WI38 (cell line): Measurements from ENCODE around the gene BPIFB3.

Source experiments
- H3K4me3 ChIP-seq: 2 replicates; pipeline ENCODE4 v1.5.1; 2011; ENCODE audit warnings: low read depth, mild to moderate bottlenecking, control low read depth, low read length
- TF ChIP-seq, protein P1 (sequence below): IDR thresholded peaks from 2 replicates; pipeline ENCODE4 v1.5.1; 2012; ENCODE audit warnings: low read depth, mild to moderate bottlenecking, control low read depth, low read length

The BPIFB3 gene

DNA sequence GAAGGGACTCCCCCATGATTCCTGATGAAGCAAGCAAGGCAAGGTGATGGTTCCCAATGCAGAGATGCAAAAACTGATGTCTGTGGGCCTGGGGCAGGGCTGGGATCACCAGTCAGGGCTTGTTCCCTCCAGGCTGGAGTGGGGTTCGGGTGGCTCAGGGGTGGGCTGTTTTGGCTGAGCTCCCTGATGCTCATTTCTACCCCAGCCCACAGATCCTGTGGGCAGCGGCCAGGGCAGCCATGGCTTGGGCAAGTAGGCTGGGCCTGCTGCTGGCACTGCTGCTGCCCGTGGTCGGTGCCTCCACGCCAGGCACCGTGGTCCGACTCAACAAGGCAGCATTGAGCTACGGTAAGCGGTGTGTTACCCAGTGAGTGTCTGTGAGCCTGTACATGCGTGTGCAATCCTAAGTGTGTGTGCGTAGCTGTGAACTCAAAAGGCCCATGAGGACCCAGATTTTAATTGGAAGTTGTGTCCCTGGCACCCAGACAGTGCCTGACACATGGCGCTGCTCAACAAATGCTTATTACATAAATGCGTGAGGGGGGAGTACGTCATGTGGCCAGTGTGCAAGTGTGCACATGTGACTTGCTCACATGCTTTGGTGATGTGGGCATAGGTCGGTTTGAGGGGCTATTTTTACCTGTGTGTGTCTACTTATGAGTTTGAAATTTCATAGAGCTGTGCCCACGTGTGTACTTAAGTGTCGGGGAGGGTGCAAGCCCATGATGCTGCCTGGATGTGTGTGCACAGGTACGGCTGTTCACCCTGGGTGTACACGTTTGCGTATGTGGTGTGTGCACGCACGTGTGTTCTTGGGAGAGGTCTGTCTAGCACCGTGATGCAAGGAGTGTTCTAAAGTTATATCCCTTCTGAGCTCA is 45.1 kb upstream of the BPIFB3 start:
- no peak overlapping the region for H3K4me3 ChIP-seq
- TF ChIP-seq, protein P1, sequence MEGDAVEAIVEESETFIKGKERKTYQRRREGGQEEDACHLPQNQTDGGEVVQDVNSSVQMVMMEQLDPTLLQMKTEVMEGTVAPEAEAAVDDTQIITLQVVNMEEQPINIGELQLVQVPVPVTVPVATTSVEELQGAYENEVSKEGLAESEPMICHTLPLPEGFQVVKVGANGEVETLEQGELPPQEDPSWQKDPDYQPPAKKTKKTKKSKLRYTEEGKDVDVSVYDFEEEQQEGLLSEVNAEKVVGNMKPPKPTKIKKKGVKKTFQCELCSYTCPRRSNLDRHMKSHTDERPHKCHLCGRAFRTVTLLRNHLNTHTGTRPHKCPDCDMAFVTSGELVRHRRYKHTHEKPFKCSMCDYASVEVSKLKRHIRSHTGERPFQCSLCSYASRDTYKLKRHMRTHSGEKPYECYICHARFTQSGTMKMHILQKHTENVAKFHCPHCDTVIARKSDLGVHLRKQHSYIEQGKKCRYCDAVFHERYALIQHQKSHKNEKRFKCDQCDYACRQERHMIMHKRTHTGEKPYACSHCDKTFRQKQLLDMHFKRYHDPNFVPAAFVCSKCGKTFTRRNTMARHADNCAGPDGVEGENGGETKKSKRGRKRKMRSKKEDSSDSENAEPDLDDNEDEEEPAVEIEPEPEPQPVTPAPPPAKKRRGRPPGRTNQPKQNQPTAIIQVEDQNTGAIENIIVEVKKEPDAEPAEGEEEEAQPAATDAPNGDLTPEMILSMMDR = no peak

DNA sequence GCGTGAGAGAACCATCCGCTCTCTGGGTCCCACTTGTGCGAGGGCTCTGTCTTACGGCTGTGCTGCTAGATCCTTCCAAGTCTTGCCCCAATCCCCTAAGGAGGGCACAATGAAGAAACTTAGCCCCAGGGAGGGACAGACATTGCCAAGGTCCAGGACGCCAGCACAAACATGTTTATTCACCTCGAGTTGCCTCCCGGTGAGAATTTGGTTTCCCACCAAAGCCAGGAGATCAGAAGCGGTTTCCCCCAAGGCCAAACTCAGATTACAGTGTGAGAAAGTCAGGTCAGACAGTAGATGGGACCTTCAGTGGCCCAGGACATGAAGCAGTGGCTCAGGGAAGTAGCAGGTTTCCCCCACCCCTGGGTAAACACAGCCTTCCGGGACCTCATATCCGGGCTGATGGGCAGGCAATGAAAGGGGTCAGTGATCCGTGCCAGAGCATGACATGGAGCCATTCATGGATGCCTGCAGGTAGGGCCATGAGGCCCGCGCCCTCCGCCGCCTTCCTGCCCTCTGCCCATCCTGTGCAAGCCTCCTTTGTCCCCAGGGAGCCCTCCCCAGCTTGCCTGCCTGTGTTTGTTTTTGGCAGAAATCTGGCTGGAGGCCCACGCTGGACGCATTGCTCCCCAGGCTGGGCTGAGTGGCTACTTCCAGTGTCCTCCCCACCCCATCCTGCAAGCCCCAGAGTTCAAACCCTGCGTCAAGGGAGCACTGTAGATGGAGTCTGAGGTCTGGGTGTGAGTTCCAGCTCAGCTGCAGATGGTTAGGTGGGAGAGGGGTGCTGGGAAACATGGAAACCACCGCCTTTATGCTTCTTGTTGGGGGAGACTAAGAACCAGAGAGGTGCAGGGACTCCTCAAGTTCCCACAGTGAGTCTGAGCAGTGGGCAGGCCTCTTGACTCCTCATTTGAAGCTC is 44.2 kb upstream of the BPIFB3 start:
- no peak overlapping the region for H3K4me3 ChIP-seq

DNA sequence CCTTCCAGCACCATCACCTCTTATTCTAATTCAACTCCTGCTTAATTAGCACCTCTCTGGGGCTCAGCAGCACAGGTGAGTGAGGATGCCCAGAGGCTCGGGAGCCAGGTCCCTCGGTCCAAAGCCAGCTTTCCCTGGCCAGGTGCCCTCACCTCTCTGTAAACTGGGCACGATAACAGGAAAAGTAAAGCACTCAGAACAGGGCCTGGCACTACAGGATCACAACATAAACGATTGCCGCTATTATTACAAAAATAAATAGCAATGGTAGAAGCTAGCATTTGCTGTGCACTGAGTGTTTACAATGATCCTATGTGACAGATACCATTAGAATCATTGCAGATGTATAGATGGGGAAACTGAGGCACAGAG is 43.6 kb upstream of the BPIFB3 start:
- TF ChIP-seq, protein P1 = no peak
- no peak overlapping the region for H3K4me3 ChIP-seq

More for the DNA sequence above, 44.2 kb upstream of the BPIFB3 start:
- TF ChIP-seq, protein P1 = no peak

DNA sequence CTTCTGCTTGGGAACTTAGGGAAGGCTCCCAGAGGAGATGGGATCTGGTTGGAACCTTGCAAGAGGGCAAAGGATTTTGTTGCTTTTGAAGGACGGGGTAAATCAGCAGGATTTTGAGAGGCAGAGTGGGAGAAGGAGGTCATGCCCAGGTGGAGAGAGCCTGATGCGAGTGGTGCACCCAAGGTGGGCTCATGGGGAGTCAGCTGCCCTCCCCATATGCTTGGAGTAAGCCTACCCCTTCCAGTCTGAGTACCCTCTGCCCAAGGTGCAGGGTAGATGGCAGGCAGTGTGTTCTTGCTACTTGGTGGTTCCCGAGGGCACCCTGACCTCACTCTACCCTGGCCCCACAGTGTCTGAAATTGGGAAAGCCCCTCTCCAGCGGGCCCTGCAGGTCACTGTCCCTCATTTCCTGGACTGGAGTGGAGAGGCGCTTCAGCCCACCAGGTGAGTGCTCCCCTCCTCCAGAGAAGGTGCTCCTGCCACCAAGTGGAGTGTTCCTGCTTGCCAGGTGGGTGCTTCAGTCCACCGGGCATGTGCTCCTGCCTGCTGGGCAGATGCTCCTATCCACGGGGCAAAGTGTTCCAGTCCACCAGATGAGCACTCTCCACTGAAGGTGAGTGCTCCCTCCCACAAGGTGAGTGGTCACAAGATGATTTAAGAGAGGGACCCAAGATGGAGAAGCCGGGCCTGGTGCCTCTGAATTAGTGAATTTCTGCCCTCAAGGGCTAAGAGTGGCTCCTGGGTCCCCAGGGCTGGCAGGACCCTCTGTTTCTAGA is 42.8 kb upstream of the BPIFB3 start:
- H3K4me3 ChIP-seq = no peak overlapping the region
- TF ChIP-seq, protein P1 = no peak

DNA sequence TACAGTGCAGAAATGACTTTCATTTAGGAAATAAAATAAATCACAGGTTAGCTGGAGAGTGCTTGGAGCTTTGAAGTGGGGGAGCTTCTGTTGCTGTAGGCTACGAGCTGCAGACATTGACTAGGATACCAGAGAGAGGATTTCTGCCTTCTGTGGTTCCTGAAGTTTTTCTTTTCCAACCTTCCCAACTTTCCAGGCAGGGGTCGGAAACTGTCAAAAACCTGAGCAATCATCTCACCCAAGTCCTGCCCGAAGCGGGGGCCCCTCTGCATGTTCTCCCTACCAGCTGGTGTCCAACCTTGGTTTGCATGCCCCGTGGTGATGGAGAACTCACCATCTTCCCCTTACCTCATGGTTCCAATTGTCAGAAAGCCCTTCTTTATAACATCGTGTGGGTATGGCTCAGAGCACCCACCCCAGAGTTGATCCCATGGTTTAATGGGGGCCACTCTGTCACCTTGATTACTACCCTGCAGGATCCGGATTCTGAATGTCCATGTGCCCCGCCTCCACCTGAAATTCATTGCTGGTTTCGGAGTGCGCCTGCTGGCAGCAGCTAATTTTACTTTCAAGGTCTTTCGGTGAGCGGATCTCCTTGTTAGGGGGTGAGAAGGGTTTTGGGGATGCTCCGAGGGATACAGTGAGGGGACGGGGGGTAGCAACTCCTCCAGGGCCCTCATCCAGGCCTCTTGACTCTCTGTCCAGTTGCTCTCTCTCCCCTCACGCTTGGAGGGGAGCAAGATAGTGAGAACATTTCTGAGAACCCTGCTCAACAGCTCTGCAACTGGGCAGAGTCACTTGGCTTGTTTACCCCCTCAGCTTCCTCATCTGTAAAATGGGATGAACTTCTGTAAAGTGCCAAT is 41.1 kb upstream of the BPIFB3 start:
- no peak overlapping the region for H3K4me3 ChIP-seq
- TF ChIP-seq, protein P1 = no peak

DNA sequence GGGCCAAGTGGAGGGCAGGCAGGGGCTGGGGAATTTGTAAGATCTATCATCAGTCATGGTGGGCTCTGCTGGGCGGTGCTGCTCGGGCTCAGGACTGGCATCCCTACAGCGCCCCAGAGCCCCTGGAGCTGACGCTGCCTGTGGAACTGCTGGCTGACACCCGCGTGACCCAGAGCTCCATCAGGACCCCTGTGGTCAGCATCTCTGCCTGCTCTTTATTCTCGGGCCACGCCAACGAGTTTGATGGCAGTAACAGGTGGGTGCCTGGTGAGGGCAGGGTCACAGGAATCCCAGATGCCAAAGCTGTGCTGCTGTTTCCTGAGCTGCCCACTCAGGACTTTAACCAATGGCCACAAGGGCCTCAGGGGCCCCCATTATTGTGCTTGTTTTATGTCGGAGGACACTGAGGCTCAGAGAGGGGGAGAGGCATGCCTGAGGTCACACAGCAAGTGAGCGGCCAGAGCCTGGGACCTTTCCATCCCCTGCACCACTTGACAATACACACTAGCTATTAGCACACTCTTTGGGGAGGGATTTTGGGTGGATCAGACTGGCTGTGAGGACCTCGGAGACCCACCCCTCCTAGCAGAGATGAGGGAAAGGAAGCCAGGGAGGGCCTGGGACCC is 39.9 kb upstream of the BPIFB3 start:
- H3K4me3 ChIP-seq = no peak overlapping the region
- TF ChIP-seq, protein P1 = no peak
